ENCODE measurements around the gene FBRS. TPM values are rescaled to one million over a fixed set of nuclear protein-coding genes. Genes with fewer than 3 reads are reported as not detected.
"Not testable (repeated sequence)": the region's sequence is repeated elsewhere in the genome, so short reads cannot be mapped to it uniquely, and the experiment has no call there.

The FBRS gene
- total and polyA plus RNA-seq, 2 experiments from 2014 or later = 22.1 to 22.9 TPM

GRCh38 chr16:30692396-30693064 lies 34.3 kb downstream of the FBRS start:
- peaks cover 7% of the 10 kb centered on the region for H3K4me1 ChIP-seq (ENCODE audit: insufficient read depth)
- 59% methylated on average over 10 of the region's 10 CpGs for WGBS (ENCODE audit: low lambda C conversion rate, missing lambda C conversion rate)
- no peak overlapping the region for H2AFZ ChIP-seq
- H4K20me1 ChIP-seq (ENCODE audit: insufficient read depth, poor library complexity, severe bottlenecking) = no peaks in the 10 kb centered on the region
- peaks cover 3% of the 10 kb centered on the region for H3K79me2 ChIP-seq
- H3K4me3 ChIP-seq = no peak overlapping the region
- H3K9me2 ChIP-seq (replicated peaks; ENCODE audit: insufficient read depth) = no peaks in the 10 kb centered on the region
- TF ChIP-seq EZH2phosphoT487 (IDR thresholded peaks at IDR 0.05; ENCODE audit: low read depth, severe bottlenecking, unreplicated experiment) (no peak), EZH2 (IDR thresholded peaks at IDR 0.05; ENCODE audit: borderline replicate concordance) (no peak), CTCF (IDR thresholded peaks at IDR 0.05; ENCODE audit: poor library complexity) (no peak)
- no peaks in the 10 kb centered on the region for H3K9me3 ChIP-seq (ENCODE audit: low read depth)
- DNase-seq (ENCODE audit: low spot score) = no peak
- H3K36me3 ChIP-seq (replicated peaks; ENCODE audit: insufficient read depth, low read depth) = no peaks in the 10 kb centered on the region
- no peak overlapping the region for H3K4me2 ChIP-seq
- no peak overlapping the region for H3K27ac ChIP-seq
- no peaks in the 10 kb centered on the region for H3K27me3 ChIP-seq

GRCh38 chr16:30694926-30695693 lies 36.9 kb downstream of the FBRS start:
- no peak overlapping the region for H3K4me2 ChIP-seq
- no peaks in the 10 kb centered on the region for H3K36me3 ChIP-seq (replicated peaks; ENCODE audit: insufficient read depth, low read depth)
- no peak for DNase-seq (ENCODE audit: low spot score)
- no peaks in the 10 kb centered on the region for H3K9me3 ChIP-seq (ENCODE audit: low read depth)
- peaks cover 14% of the 10 kb centered on the region for H3K4me1 ChIP-seq (ENCODE audit: insufficient read depth)
- WGBS (ENCODE audit: low lambda C conversion rate, missing lambda C conversion rate) = 94% methylated on average over 11 of the region's 11 CpGs
- peaks cover 12% of the 10 kb centered on the region for H4K20me1 ChIP-seq (ENCODE audit: insufficient read depth, poor library complexity, severe bottlenecking)
- no peaks in the 10 kb centered on the region for H3K9me2 ChIP-seq (replicated peaks; ENCODE audit: insufficient read depth)
- no peaks in the 10 kb centered on the region for H3K27me3 ChIP-seq
- H2AFZ ChIP-seq = no peak overlapping the region
- no peak overlapping the region for H3K27ac ChIP-seq
- H3K79me2 ChIP-seq = peaks cover 16% of the 10 kb centered on the region
- TF ChIP-seq CTCF (IDR thresholded peaks at IDR 0.05; ENCODE audit: poor library complexity) = no peak
- TF ChIP-seq EZH2 (IDR thresholded peaks at IDR 0.05; ENCODE audit: borderline replicate concordance) = no peak
- no peak for TF ChIP-seq EZH2phosphoT487 (IDR thresholded peaks at IDR 0.05; ENCODE audit: low read depth, severe bottlenecking, unreplicated experiment)
- H3K4me3 ChIP-seq = no peak overlapping the region

GRCh38 chr16:30696646-30697045 lies 38.4 kb downstream of the FBRS start:
- not testable (repeated sequence) for H3K9me3 ChIP-seq (ENCODE audit: low read depth); DNase-seq (ENCODE audit: low spot score); H3K27me3 ChIP-seq; H3K4me2 ChIP-seq; H3K4me3 ChIP-seq; H2AFZ ChIP-seq; H3K27ac ChIP-seq; H3K36me3 ChIP-seq (replicated peaks; ENCODE audit: insufficient read depth, low read depth); H3K9me2 ChIP-seq (replicated peaks; ENCODE audit: insufficient read depth)
- Histone ChIP-seq H3K4me1 (ENCODE audit: insufficient read depth) (peaks cover 22% of the 10 kb centered on the region), H4K20me1 (ENCODE audit: insufficient read depth, poor library complexity, severe bottlenecking) (peaks cover 28% of the 10 kb centered on the region), H3K79me2 (peaks cover 31% of the 10 kb centered on the region)
- 94% methylated on average over 3 of the region's 3 CpGs for WGBS (ENCODE audit: low lambda C conversion rate, missing lambda C conversion rate)
